Thymus (tissue), 11 donors: ENCODE results near the gene WWTR1. TPM values are rescaled to one million over a fixed set of nuclear protein-coding genes. Genes with fewer than 3 reads are reported as not detected.

ENCODE experiments used
- DNase-seq, 9 donors: peaks; one replicate each; pipeline ENCODE4 v3.0.0-alpha.2; 2013; ENCODE audit warnings: low spot score in 9 of 9, low read depth in 6 of 9, missing footprints in 1 of 9
- H3K27ac ChIP-seq, 2 donors: one replicate each; pipeline ENCODE4 v1.5.1; 2013; ENCODE audit warnings: control low read depth in 1 of 2, low read depth in 1 of 2, low read length in 1 of 2, mild to moderate bottlenecking in 1 of 2, moderate library complexity in 1 of 2
- H3K27me3 ChIP-seq, 2 donors: one replicate each; pipeline ENCODE4 v1.5.1; 2013; ENCODE audit warnings: low read length in 1 of 2; ENCODE audit not compliant: control insufficient read depth in 2 of 2, insufficient read depth in 1 of 2
- H3K36me3 ChIP-seq, 2 donors: one replicate each; pipeline ENCODE4 v1.5.1; 2013; ENCODE audit warnings: low read length in 1 of 2, mild to moderate bottlenecking in 1 of 2, moderate library complexity in 1 of 2; ENCODE audit not compliant: control insufficient read depth in 2 of 2, insufficient read depth in 2 of 2
- H3K4me1 ChIP-seq, 2 donors: one replicate each; pipeline ENCODE4 v1.5.1; 2013; ENCODE audit warnings: low read length in 2 of 2; ENCODE audit not compliant: control insufficient read depth in 2 of 2, insufficient read depth in 2 of 2
- H3K4me3 ChIP-seq, 2 donors: one replicate each; pipeline ENCODE4 v1.5.1; 2013; ENCODE audit warnings: low read length in 2 of 2, control low read depth in 1 of 2, mild to moderate bottlenecking in 1 of 2
- H3K9me3 ChIP-seq, 2 donors: one replicate each; pipeline ENCODE4 v1.5.1; 2013; ENCODE audit warnings: low read length in 1 of 2, mild to moderate bottlenecking in 1 of 2; ENCODE audit not compliant: control insufficient read depth in 2 of 2, insufficient read depth in 1 of 2
- WGBS: extraction: QIAGEN DNeasy Blood & Tissue Kit; methylation state at CpG from one replicate; pipeline ENCODE4 v1.1.7; 2013; 5-methylcytosine and 5-hydroxymethylcytosine counted together
- polyA plus RNA-seq: library from polyadenylated mRNA; stranded (reverse); fragments of 200-250 nt; gene quantifications from one replicate; pipeline ENCODE4 v1.2.3, GENCODE V29; 2013
- total RNA-seq: library from RNA; stranded (reverse); fragments of 120-200 nt; gene quantifications from one replicate; pipeline ENCODE4 v1.2.4, GENCODE V29; 2013
- donor health status: healthy.

The WWTR1 gene
- total and polyA plus RNA-seq, 2 donors: 1.6 to 12.9 TPM

- no peak overlapping the region for H3K4me3 ChIP-seq
- H3K9me3 ChIP-seq: no peaks in the 10 kb centered on the region
- H3K4me1 ChIP-seq: no peaks in the 10 kb centered on the region
- peaks cover 0 to 6% of the 10 kb centered on the region in 2 donors for H3K27me3 ChIP-seq
- 93% methylated on average over 1 of the region's 1 CpG for WGBS
- H3K36me3 ChIP-seq: no peaks in the 10 kb centered on the region
- DNase-seq: no peak
- H3K27ac ChIP-seq: no peak overlapping the region
Measured at GRCh38 chr3:149620291-149621020, 37.4 kb downstream of the WWTR1 start.

- Histone ChIP-seq H3K27ac (no peak overlapping the region), H3K27me3 (peaks cover 0 to 6% of the 10 kb centered on the region in 2 donors), H3K4me1 (no peaks in the 10 kb centered on the region), H3K4me3 (no peak overlapping the region), H3K9me3 (no peaks in the 10 kb centered on the region), H3K36me3 (no peaks in the 10 kb centered on the region)
- WGBS: 95% methylated on average over 4 of the region's 4 CpGs
- no peak for DNase-seq
Measured at GRCh38 chr3:149619136-149619535, 38.7 kb downstream of the WWTR1 start.

- H3K9me3 ChIP-seq: no peaks in the 10 kb centered on the region
- DNase-seq: no peak
- H3K4me3 ChIP-seq: no peak overlapping the region
- no peak overlapping the region for H3K27ac ChIP-seq
- H3K27me3 ChIP-seq: peaks cover 0 to 8% of the 10 kb centered on the region in 2 donors
- WGBS: 94% methylated on average over 15 of the region's 15 CpGs
- H3K36me3 ChIP-seq: no peaks in the 10 kb centered on the region
- no peaks in the 10 kb centered on the region for H3K4me1 ChIP-seq
Measured at GRCh38 chr3:149618151-149619123, 39.4 kb downstream of the WWTR1 start.

- Histone ChIP-seq H3K27ac (no peak overlapping the region), H3K4me3 (no peak overlapping the region), H3K27me3 (peaks cover 0 to 5% of the 10 kb centered on the region in 2 donors), H3K9me3 (no peaks in the 10 kb centered on the region), H3K36me3 (no peaks in the 10 kb centered on the region), H3K4me1 (no peaks in the 10 kb centered on the region)
- no peak for DNase-seq
- 89% methylated on average over 6 of the region's 6 CpGs for WGBS
Measured at GRCh38 chr3:149615731-149616221, 42.0 kb downstream of the WWTR1 start.

GRCh38 chr3:149613988-149614387, 43.8 kb downstream of the WWTR1 start:
- Histone ChIP-seq H3K27ac (no peak overlapping the region), H3K4me1 (no peaks in the 10 kb centered on the region), H3K36me3 (no peaks in the 10 kb centered on the region), H3K27me3 (peaks cover 0 to 5% of the 10 kb centered on the region in 2 donors), H3K4me3 (no peak overlapping the region), H3K9me3 (no peaks in the 10 kb centered on the region)
- WGBS: 96% methylated on average over 2 of the region's 2 CpGs
- DNase-seq: no peak

- no peak overlapping the region for H3K27ac ChIP-seq
- H3K27me3 ChIP-seq: peaks cover 0 to 2% of the 10 kb centered on the region in 2 donors
- no peaks in the 10 kb centered on the region for H3K9me3 ChIP-seq
- no peaks in the 10 kb centered on the region for H3K36me3 ChIP-seq
- no peak for DNase-seq
- WGBS: 99% methylated on average over 4 of the region's 4 CpGs
- H3K4me3 ChIP-seq: no peak overlapping the region
- H3K4me1 ChIP-seq: no peaks in the 10 kb centered on the region
Measured at GRCh38 chr3:149612456-149612855, 45.4 kb downstream of the WWTR1 start.

GRCh38 chr3:149611149-149611548, 46.7 kb downstream of the WWTR1 start:
- Histone ChIP-seq H3K27ac (no peak overlapping the region), H3K4me1 (no peaks in the 10 kb centered on the region), H3K4me3 (no peak overlapping the region), H3K36me3 (no peaks in the 10 kb centered on the region), H3K27me3 (peaks cover 0 to 2% of the 10 kb centered on the region in 2 donors), H3K9me3 (no peaks in the 10 kb centered on the region)
- no peak for DNase-seq
- WGBS: 97% methylated on average over 2 of the region's 2 CpGs

- H3K9me3 ChIP-seq: no peaks in the 10 kb centered on the region
- no peaks in the 10 kb centered on the region for H3K36me3 ChIP-seq
- no peak overlapping the region for H3K4me3 ChIP-seq
- no peaks in the 10 kb centered on the region for H3K4me1 ChIP-seq
- WGBS: 94% methylated on average over 6 of the region's 6 CpGs
- DNase-seq: no peak
- peaks cover 0 to 2% of the 10 kb centered on the region in 2 donors for H3K27me3 ChIP-seq
- H3K27ac ChIP-seq: no peak overlapping the region
Measured at GRCh38 chr3:149610351-149611105, 47.3 kb downstream of the WWTR1 start.
